ENCODE results near the gene MACROD2. TPM values are rescaled to one million over a fixed set of nuclear protein-coding genes. Genes with fewer than 3 reads are reported as not detected.
A peak's percentile ranks its signal among the peaks of the same experiment; 100 is the strongest.

MACROD2 gene
- total RNA-seq, 4 donors from 2014 or later = 8.7 to 17.8 (median 10.8) TPM

GRCh38 chr20:15628851-15629353 is 1633.6 kb downstream of the MACROD2 start:
- TF ChIP-seq POLR2A (IDR thresholded peaks at IDR 0.05) (no peak), CTCF (IDR thresholded peaks at IDR 0.05) (no peak)
- no peaks in the 10 kb centered on the region for H3K36me3 ChIP-seq
- WGBS, 2 donors = 87 to 92% methylated on average over 4 of the region's 4 CpGs
- H3K4me1 ChIP-seq = no peaks in the 10 kb centered on the region
- H3K27ac ChIP-seq = no peak overlapping the region
- intact Hi-C loops (cut with DNase I) = no loop called here
- no peaks in the 10 kb centered on the region for H3K27me3 ChIP-seq
- H3K9me3 ChIP-seq = no peaks in the 10 kb centered on the region
- DNase-seq = no peak
- H3K4me3 ChIP-seq (replicated peaks in 1 of 3) = no peak overlapping the region

DNA sequence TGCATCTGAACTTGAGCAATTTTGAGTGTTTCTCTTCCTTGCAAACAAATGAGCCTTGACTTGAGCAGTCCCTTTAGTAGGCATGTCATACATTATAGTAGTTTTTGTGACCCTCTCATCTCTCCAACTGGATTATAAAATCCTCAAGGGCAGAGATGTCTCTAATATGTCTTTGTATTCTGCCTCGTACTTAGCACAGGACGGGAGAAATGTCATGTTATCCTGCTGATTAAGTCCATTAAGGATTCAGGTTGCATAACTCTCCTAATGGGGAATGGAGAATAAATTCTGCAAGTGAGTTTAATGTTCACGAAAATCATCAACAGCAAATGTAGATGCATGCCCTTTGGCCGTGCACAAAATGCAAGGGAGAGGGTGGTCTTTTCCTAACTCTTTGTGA is 1635.0 kb downstream of the MACROD2 start:
- Histone ChIP-seq H3K9me3 (no peaks in the 10 kb centered on the region), H3K36me3 (no peaks in the 10 kb centered on the region), H3K4me3 (replicated peaks in 1 of 3) (no peak overlapping the region), H3K27ac (no peak overlapping the region), H3K27me3 (no peaks in the 10 kb centered on the region), H3K4me1 (no peaks in the 10 kb centered on the region)
- TF ChIP-seq POLR2A (IDR thresholded peaks at IDR 0.05) (no peak), CTCF (IDR thresholded peaks at IDR 0.05) (no peak)
- DNase-seq = no peak
- intact Hi-C loops (cut with DNase I) = no loop called here
- WGBS, 2 donors = 90 to 92% methylated on average over 4 of the region's 4 CpGs

GRCh38 chr20:15632680-15633079 is 1637.4 kb downstream of the MACROD2 start:
- WGBS, 2 donors = 85 to 88% methylated on average over 3 of the region's 3 CpGs
- no peak for TF ChIP-seq POLR2A (IDR thresholded peaks at IDR 0.05)
- no peak for TF ChIP-seq CTCF (IDR thresholded peaks at IDR 0.05)
- no peaks in the 10 kb centered on the region for H3K36me3 ChIP-seq
- no peak for DNase-seq
- no peak overlapping the region for H3K4me3 ChIP-seq (replicated peaks in 1 of 3)
- intact Hi-C loops (cut with DNase I) = no loop called here
- H3K9me3 ChIP-seq = no peaks in the 10 kb centered on the region
- peaks cover 5 to 13% of the 10 kb centered on the region in 2 donors for H3K4me1 ChIP-seq
- no peak overlapping the region for H3K27ac ChIP-seq
- no peaks in the 10 kb centered on the region for H3K27me3 ChIP-seq

DNA sequence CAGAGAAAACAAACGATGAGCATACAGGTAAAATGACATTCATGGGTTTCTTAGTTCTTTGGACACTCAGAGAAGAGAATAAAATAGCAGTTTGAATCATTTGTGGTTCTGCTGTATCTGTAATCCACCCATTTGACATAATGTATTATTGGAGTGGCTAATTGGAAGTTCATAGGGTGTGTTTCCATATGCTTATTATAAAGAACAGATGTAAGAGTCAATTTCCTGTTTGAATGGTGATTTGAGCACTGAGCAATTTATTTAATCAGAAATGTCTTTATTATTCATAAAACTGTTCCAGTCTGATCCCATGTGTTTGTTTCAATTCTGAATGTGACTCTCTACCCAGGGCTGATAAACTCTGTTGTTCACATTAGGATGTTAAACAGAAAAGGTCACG is 1638.8 kb downstream of the MACROD2 start:
- Histone ChIP-seq H3K4me1 (peaks cover 17 to 23% of the 10 kb centered on the region in 2 donors), H3K27ac (no peak overlapping the region), H3K36me3 (no peaks in the 10 kb centered on the region), H3K4me3 (replicated peaks in 1 of 3) (no peak overlapping the region), H3K9me3 (no peaks in the 10 kb centered on the region), H3K27me3 (no peaks in the 10 kb centered on the region)
- no peak for DNase-seq
- TF ChIP-seq CTCF (IDR thresholded peaks at IDR 0.05) (no peak), POLR2A (IDR thresholded peaks at IDR 0.05) (no peak)
- 85 to 95% methylated on average over 2 of the region's 2 CpGs for WGBS, 2 donors
- intact Hi-C loops (cut with DNase I) = no loop called here

DNA sequence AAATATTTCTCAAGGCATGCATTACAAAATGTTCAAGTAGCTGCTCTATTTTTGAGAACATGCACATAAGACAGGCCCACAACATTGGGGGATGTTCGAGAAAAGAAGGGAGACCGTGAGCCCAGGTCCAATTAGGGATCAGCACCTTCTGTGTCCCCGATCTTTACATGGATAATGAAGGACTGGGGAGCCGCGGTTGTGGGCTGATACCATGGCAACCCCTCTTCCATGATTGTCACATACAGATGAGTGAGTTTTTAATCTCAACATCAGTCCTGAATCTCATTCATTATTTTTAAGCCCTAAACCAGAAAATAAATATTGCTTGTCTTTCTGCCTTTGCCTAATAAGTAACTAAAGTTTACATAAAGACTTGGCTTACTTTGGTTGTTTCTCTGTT is 1642.2 kb downstream of the MACROD2 start:
- Histone ChIP-seq H3K27ac (peak overlapping the region; percentile 69 to 80 (median 74)), H3K36me3 (no peaks in the 10 kb centered on the region), H3K9me3 (no peaks in the 10 kb centered on the region), H3K4me1 (peaks cover 17 to 23% of the 10 kb centered on the region in 2 donors), H3K4me3 (replicated peaks in 1 of 3) (no peak overlapping the region), H3K27me3 (no peaks in the 10 kb centered on the region)
- DNase-seq = no peak
- TF ChIP-seq CTCF (IDR thresholded peaks at IDR 0.05) (no peak), POLR2A (IDR thresholded peaks at IDR 0.05) (no peak)
- 79 to 81% methylated on average over 5 of the region's 5 CpGs for WGBS, 2 donors
- intact Hi-C loops (cut with DNase I) = no loop called here
